DMS79 (cell line): ENCODE measurements around the gene ROR1.
"Not testable (repeated sequence)": the region's sequence is repeated elsewhere in the genome, so short reads cannot be mapped to it uniquely, and the experiment has no call there.

Experiments
- DNase-seq: peaks from one replicate; lab custom pipeline; 2025; lab: John Stamatoyannopoulos, UW

Gene ROR1

DNA sequence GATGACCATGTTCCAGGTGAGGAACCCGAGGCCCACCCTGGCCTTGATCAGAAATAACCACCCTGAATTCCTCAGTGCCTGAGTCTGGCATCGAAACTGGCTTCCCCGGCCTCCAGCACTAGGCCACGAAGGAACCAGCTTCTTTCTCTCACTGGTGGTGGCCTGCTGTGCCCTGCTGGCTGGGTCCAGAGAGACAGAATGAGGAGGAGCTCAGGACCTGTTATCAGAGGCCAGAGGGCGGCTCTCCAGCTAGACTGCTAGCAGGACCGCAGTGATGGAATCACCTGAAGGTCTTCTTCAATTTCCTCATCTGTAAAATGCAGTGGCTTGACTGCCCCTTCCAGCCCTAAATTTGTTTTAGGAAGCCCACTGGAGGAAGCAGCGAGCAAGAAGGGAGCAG lies 20.5 kb downstream of the ROR1 start:
- DNase-seq: no peak

DNA sequence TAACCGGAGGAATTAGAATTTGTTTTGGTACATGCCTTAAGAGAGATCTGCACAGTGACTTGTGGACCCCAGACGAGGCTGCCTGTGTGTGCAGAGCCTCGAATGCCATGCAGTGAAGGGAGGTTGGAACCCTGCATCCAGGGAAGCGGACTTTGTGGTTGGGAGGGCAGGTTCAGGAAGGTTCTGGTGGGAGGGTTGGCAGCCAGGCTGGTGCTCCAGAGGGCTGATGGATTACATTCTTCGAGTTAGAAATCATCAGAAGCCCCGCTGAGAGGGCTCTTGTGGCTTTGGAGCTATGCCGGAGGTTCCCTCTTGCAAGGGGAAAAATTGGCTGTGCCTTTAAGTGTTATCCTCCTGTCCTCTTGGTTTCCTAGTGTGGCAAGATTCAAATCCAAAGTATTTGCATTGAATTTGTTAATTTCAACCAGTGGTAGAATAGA lies 21.1 kb downstream of the ROR1 start:
- peak; percentile 83 for DNase-seq

DNA sequence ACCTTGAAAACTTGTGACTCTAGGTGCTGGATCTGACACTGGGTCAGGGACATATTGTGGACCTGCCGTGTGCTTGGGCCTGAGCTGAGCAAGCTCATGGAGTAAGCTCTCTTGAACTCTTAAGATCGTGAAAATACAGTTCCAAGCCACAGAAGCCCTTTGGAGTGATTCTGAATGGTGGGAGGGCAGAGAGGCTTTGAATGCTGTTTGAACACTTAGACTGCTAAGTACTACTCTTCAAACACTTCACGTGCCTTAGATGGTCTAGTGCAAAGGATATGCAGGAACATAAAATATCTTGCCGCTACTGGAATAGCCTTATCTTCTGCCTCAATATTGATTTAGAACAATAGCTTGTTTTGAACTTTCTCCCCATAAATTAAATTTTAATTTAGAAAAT lies 21.6 kb downstream of the ROR1 start:
- peak; percentile 97 for DNase-seq

DNA sequence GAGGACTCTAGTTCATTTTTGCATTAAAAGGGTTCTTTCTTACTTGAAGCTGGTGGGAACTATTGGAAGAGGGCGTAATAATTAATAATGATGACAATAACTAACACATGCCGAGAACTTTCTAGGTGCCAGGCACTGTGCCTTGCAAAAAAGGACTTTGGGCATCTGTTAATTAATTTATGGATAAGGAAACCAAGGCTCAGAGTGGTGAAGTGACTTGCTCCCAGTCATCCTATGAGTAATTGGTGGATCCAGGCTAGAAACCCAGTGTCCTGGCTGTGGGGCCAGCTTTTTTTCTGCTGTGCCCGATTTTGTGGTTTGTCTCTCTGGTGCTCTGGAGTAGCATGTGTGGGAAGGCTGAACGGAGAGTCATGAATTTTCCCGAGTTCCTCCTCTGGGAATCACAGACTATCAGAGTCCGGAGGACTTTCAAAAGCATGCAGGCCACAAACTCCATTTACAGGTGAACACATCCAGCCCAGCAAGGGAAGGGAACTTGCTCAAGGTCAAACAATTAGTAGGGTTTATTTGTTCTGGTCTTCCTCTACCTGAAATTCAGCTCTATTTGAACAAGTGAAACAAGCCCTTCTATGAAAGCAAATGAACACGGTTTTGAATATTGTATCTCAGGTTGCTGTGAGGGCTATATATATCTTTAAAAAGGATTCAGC lies 23.4 kb downstream of the ROR1 start:
- no peak for DNase-seq

DNA sequence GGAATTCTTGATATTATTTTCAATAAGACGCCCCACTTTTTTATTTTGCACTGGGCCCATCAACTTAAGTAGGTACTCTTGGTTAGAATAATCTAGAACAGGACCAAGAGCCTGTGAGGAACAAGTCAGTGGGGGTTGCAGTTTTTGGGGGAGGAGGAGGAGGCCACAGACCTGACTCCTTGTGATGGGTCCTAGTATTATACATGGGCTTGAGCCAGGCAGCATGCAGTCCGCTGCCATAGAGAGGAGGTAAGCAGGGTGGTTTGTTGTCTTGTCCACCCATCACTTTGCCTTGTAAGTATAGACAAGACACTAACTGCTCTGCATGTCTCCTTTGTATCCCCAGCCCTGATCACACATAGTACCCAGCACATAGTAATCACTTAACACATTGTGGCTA lies 24.5 kb downstream of the ROR1 start:
- no peak for DNase-seq

DNA sequence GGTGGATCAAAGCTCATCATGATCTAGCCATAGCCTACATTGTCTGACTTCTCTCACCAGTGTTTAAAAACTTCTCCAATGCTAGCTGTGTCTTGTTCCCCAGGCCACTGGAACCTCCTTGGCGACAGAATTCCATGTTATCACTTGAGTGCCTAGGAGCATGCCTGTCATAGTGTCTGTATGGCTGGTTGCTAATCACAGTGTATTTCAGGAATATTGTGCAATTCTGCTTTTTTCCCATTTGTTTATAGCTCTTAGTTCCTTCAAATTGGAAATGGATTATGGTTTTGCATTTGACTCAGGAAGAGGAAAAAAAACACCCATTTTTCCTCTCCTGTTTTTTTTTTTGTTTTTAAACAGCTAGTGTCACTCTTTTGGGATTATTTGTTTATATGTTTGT lies 25.5 kb downstream of the ROR1 start:
- no peak for DNase-seq

DNA sequence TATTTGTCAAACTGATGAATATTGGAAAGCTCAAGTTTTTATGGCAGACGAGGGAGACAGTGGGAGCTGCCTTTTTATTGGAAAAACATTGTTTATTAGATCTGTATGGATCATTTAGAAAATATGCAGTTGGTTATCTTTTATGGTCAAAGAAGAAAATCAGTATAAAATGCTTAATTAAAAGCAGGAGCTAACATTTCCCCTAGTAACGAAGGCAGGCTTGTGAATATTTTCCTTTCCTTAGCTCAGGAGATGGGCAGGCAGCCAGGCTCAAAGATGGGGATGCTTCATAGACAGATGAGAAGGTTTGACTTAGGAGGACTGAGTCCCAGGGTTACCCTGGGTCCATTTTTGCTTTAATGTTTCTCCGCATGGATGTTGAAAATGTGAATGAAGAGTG lies 26.0 kb downstream of the ROR1 start:
- no peak for DNase-seq

DNA sequence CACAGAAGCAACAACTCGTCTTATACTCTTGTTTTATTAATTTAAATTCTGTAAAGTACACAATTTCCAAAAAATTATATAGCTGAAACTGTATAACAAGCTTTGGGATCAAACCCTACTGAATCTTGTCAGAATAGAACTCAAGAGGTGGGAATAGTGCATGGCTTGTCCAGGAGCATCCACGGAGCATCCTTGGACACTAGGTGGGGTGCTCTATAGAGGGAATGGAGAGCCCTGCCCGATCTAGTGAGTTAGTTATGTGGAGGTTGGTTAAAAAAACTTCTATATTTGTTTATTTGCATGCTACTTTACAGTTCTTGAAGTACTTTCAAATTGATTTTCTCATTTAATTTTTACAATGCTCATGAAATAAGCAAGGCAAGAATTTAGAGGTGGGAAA lies 28.3 kb downstream of the ROR1 start:
- no peak for DNase-seq

DNA sequence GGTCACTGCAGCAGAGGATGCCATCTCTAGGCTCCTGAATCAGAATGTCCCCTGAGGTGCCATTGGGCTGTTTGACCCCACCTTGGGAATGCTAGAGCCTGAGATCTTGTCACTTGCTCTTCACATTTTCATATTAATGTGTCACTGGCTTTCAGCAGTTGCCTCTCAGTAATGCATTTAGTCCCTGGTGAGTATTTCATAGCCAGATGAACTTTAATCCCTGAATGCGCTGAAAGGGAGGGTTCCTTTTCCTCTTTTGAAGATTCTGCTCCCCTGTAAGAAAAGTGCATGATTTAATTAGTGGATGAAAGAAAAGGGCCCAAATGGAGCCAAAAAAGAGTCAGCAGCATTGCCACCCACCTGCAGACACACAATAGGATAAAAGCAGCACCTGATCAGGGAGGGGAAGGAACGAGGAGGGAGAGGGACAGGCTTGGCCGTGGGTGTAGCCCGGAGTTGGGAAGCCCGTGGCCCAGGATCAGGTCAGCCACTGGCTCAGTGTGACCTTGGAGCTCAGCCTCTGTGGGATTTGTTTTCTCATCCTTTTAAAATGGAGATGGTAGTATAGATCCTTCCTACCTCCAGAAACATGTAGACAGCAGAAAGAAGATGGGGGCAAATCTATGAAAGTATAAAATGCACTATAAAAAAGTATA lies 31.1 kb downstream of the ROR1 start:
- no peak for DNase-seq

DNA sequence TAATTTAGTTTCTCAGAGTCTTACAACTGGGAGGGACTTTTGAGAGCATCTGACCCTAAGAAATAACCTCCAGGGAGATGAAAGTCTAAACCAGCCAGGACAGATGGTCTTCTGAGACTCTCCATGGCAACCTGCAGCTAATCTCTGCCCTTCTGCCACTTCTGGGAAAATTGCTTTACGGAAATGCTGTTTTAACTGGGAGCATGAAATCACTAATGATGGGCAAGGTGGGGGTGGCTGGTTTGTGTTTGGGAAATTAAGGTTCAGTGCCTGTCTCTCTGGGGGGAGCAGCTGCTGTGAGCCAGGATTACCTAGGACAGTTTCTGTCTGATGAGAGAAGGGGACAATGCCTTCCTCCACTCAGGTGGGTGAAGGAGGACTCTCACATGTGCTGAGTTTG lies 33.2 kb downstream of the ROR1 start:
- no peak for DNase-seq

DNA sequence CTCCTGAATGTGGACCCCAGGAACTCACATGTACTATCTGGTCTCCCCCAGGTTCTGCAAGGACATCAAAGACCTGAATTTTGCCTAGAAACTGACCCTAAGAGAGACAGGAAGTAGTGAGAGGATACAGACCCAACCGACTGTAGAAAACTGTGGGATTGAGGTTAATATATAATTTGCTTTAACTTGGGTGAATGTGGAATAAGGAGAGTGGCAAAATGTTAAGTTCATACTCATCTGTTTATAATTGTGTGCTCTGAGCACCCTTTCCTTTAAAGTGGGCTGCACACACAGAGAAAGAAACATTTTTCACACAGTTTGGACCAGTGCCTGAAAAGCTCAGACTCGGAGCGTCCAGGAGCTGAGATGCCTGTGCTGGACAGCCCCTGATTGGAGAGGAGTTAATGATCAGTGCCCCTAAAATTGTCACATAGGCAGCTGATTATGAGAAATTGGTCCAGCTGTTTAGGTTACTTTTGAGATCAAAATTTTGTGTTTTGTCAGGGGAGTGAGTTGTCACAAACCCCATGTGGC lies 37.2 kb downstream of the ROR1 start:
- no peak for DNase-seq

DNA sequence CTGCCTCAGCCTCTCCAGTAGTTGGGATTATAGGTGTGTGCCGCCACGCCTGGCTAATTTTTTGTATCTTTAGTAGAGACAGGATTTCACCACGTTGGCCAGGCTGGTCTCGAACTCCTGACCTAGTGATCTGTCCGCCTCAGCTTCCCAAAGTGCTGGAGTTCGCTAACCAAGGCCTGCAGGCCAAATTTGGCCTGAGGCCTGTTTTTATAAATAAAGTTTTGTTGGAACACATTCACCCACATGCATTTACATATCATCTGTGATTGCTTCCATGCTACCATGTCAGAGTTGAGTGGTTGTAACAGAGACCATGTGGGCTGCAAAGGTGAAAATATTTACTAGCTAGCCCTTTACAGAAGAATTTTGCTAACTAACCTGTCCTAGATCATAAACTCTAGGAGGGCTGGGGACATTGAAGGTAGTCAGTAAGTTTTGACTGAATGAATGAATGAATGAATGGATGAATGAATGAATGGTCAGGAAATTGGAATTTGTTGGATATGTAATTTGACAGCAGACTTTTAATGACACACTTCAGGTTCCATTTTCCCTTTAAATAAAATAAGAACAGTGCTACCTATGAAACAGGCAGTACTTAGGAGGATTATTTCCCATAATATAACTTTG lies 38.4 kb downstream of the ROR1 start:
- DNase-seq: no peak

DNA sequence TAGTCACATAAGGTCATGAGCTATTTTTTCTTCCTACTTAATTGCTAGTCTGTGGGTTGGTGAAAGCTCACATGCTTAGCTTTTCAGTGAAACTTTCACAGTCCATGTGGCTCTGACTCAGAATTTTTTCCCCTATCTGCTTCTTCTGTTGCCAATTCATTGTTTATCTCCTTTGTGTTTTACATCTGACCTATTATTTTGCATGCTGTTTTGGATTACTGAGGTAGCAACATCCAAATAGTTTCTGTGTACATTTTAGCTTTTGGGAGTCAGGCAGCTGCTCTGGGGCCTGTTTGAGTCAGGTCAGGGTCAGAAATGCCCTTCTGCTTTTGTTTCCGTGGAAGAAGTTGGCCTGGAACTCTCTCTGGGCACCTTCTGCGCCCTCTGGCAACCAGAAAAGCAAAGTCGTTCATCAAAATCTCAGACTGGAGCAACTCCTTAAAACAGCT lies 40.0 kb downstream of the ROR1 start:
- DNase-seq: no peak

DNA sequence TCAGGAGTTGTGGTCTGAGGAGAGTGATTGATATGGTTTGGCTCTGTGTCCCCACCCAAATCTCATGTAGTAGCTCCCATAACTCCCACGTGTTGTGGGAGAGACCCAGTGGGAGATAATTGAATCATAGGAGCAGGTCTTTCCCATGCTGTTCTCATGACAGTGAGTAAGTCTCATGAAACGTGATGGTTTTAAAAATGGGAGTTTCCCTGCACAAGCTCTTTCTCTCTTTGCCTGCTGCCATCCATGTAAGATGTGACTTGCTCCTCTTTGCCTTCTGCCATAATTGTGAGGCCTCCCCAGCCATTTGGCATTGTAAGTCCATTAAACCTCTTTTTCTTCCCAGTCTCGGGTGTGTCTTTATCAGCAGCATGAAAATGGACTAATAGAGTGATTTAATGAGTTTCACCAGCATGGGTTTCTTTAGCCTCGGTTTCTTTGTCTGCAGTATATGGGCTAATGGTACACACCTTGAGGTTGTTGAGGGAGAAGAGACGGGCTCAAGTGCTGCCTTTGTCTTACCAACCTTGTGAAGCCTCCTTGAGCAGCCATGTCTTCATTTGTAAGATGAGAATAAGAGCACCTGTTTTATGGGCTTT lies 42.5 kb downstream of the ROR1 start:
- DNase-seq: not testable (repeated sequence)

DNA sequence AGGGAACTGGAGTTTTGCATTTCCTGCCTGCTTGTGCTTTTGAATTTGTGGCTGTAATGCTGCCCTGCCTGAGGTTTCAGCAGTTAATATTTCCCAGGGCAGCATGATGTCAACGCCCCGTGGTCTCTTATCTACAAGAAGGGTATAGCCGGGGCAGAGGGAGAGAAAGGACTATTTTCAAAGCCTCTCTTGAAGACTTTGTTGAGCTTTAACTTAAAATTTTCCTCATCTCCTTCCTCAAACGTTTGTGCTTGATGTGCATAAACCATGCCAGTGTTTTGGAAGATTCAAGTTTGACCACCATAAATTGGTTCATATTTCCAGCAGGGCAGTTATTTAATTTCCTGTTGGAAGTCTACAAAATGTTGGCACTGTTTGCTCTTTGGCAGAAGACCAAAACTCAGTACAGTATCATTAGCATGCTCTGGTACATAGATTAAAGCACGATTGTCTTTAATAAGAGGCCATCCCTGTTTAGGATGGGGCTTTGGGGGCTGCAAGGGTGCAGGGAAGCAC lies 43.4 kb downstream of the ROR1 start:
- DNase-seq: no peak

DNA sequence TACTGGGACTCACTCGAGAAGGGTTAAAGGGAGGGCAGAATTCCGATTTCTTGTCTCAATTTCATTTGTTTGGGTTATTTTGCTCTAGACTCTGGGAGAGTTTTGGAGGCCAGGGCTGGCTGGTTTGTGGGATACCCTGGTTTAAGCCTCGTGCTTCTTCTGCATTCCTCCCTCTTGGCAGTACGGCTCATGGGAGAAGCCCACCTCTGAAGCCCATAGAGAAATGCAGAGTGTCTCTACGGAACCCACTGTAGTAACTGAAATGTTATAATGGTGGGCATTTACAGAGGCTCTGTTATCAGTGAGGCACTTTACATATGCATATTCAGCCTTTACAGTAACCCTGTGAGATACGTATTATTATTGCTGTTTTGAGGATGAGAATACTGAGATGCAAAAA lies 43.9 kb downstream of the ROR1 start:
- no peak for DNase-seq

DNA sequence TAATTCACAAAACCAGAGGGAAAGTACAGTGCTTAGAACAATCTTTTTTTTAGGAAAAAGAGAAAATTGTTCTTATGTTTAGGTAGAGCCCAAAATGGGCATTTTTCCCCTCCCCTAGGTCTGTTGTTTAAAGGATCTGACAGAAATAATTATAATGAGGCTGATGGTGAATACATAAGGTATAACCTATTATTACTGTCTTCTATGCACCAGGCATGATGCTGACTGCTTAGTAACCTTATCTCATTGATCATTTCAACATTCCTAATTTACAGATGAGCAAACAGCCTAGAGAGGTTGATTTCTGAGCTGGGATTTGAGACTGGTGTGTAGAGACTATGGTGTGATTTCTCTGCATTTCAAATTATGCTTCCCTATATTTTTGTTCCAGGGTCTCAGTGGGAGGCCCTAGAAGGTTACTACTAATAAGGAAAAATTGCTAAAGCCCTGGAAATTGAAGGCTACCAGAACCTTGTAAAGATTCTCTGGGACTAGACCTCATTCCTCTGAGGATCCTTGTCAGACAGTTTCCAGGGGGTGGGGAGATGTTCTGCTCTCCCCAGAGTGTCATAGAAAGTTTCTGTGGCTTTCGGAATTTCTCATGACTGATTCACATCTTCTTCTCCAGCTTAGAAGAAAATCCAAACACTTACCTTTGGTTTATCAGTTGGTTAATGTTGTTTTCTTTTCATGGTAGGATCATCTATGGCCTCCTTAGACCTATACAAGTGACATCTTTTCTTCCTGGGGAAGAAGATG lies 44.9 kb downstream of the ROR1 start:
- DNase-seq: no peak

DNA sequence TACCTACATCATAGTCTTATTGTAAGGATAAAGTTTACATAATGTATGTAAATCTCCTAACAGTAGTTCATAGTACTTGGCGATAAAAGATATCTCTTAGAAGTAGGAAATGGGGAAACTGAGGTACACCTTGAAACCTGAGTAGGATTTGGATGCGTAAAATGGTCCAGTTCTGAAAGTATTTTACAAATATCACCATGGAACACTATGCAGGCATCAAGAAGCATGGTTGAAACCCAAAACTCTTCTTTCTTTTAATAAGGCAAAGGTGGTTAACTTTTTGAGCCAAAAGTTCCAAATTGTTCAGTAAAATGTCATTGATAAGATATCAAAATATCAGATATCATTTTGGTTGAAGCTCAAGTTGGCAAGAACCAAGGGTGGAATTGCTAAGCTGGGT lies 46.0 kb downstream of the ROR1 start:
- no peak for DNase-seq

DNA sequence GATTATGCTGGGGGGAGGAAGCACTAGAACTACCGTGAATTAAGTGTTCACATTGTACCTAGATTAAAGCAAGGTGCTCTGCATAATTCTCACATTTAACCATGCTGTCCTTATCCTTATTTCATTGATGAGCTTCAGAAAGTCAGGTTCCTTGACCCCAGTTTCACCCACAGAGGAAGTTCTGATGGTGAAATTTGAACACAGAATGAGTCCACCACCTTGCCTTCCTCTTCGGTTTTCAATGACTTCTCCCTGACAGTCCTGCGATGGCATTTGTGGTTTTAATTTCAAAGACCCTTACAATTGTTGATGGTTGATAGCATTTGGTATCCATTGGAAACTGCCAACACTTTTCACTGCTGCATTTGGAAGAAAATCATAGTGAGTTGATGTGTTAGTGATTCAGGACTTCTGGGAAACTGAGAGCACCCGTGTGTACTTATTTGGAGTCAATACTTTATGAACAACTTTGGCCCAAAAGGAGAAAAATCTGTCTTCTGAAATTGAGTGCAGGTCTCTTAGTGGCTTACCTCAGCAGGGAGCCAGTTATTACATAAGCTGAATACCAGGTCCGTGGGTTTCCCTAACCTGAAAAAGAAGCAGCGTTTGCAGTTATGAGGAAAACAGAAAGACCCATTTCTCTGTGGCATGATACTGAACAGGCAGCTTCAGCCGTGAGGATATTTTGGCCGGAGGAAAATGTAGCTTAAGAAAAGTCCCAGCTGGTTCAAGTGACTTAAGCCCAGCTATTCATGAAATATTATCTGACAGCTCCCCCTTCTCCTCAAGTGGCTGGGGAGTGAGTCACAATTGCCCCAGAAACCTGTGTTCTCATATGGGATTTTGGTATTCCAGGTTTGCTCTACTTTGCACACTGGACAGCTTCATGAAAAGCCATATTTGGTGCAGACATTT lies 47.5 kb downstream of the ROR1 start:
- DNase-seq: no peak

DNA sequence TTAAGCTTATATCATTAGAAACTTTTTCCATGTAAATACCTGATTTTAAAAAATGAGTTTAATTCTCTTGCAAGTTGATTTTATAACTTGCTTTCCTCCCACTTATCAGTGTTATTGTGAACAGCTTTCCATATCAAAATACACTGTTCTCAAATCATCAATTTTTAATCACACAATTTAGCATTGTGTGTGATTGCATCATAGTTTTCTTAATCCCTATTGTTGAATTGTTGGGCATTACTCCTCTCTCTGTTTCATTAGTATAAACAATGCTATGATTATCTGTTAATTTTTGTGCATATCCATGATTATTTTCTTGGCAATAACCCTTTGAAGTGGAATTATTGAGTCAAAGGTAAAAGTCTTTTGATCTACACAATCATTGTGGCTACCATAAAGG lies 48.7 kb downstream of the ROR1 start:
- no peak for DNase-seq

DNA sequence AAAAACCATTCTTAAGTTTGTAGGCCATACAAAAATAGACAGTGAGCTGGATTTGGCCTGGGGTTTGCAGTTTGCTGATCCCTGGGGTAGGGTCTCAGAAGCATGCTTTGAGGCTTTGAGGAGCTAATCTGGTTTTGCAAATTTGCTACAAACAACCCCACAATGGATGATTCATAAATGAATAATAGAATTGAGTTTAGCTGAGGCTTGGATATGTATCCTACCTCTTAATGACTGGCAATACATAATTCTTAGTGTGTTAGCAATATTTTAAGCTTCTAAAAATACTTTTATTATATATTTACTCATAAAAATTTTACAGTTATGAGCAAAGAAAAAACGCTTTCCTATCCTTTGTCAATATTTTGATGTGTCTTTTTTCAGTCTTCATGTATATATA lies 50.6 kb downstream of the ROR1 start:
- no peak for DNase-seq
